HUES6 (cell line): Measurements from ENCODE around the gene ATG4C.
"Not testable (repeated sequence)": the region's sequence is repeated elsewhere in the genome, so short reads cannot be mapped to it uniquely, and the experiment has no call there.

ENCODE experiments used
- H3K27ac ChIP-seq: 2 replicates; pipeline ENCODE4 v1.7.0; 2013; ENCODE audit warnings: low read depth, mild to moderate bottlenecking, low read length, inconsistent platforms
- H3K27me3 ChIP-seq: 2 replicates; pipeline ENCODE4 v1.6.1; 2013; ENCODE audit warnings: low read length; ENCODE audit not compliant: control insufficient read depth, insufficient read depth
- H3K36me3 ChIP-seq: 2 replicates; pipeline ENCODE4 v1.6.1; 2013; ENCODE audit warnings: low read length; ENCODE audit not compliant: control insufficient read depth, insufficient read depth
- H3K4me1 ChIP-seq: 2 replicates; pipeline ENCODE4 v1.6.1; 2013; ENCODE audit warnings: low read length; ENCODE audit not compliant: control insufficient read depth, insufficient read depth
- H3K4me3 ChIP-seq: 2 replicates; pipeline ENCODE4 v1.5.1; 2013; ENCODE audit warnings: low read depth, low read length
- H3K9ac ChIP-seq: one replicate; pipeline ENCODE4 v1.6.1; 2013; ENCODE audit warnings: mild to moderate bottlenecking, low read length
- H3K9me3 ChIP-seq: 2 replicates; pipeline ENCODE4 v1.6.1; 2013; ENCODE audit warnings: low read depth, low read length; ENCODE audit not compliant: control insufficient read depth, insufficient read depth

Gene ATG4C

GRCh38 chr1:62783736-62784508 lies at the start of gene ATG4C:
Gene ATG4C, plus strand, starts transcription at chr1:62784132. Its CDS starts 19,655 bp downstream, at chr1:62803787.
- H3K27ac ChIP-seq, result peak within 1 kb of the TSS; percentile 66; the same call in 1 of the 2 replicates
- no peaks in the 10 kb centered on the region for H3K4me1 ChIP-seq
- H3K4me3 ChIP-seq, result peak within 1 kb of the TSS; percentile 97
- no peaks in the 10 kb centered on the region for H3K9me3 ChIP-seq
- peak within 1 kb of the TSS; percentile 89 for H3K9ac ChIP-seq
- no peaks in the 10 kb centered on the region for H3K27me3 ChIP-seq
- H3K36me3 ChIP-seq, result no peaks in the 10 kb centered on the region

DNA sequence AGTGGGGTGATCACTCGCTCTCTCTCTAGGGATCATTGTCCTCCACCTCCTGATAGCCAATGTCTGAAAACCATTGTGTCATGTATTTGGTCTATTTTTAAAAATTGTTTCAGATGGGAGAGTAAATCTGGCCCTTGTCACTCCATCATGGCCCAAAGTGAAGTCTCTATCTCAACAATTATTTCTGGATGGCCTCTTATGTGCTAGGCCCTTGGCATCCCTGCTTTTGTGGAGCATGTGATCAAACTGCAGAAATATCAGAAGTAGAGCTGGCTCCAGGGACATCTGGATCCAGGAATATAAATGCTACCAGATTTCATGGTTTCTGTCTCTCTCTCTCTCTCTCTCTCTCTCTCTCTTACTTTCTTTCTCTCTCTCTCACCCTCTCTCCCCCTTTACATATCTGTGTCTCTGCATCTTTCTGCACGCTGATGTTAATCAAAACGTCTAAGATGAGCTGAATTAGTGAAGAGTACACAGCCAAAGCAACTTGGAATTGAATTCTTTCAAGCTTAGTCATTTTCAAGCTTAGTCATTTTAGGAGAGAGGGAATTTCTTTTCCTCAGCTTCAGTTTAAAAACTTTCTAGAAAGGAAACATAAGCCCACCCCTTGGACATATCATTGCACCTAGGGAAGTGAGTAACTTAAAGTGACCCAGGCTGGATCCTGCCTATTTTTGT lies 48.3 kb upstream of the ATG4C start:
- no peaks in the 10 kb centered on the region for H3K36me3 ChIP-seq
- H3K9me3 ChIP-seq, result no peaks in the 10 kb centered on the region
- peaks cover 5% of the 10 kb centered on the region; the same call in 1 of the 2 replicates for H3K4me1 ChIP-seq
- no peak overlapping the region for H3K9ac ChIP-seq
- no peak overlapping the region for H3K27ac ChIP-seq
- no peaks in the 10 kb centered on the region for H3K27me3 ChIP-seq
- H3K4me3 ChIP-seq, result no peak overlapping the region

DNA sequence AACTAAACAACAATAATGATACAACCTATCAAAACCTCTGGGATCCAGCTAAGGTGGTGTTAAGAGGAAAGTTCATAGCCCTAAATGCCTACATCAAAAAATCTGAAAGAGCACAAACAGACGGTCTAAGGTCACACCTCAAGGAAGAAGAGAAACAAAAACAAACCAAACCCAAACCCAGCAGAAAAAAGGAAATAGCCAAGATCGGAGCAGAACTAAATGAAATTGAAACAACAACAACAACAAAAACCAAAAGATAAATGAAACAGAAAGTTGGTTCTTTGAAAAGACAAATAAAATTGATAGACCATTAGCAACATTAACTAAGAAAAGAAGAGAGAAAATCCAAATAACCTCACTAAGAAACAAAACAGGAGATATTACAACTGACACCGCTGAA lies 43.2 kb upstream of the ATG4C start:
- H3K9ac ChIP-seq, H3K27ac ChIP-seq, H3K36me3 ChIP-seq, H3K9me3 ChIP-seq, H3K4me3 ChIP-seq, H3K4me1 ChIP-seq, H3K27me3 ChIP-seq: not testable (repeated sequence)

GRCh38 chr1:62744611-62745577 lies 39.0 kb upstream of the ATG4C start:
- Histone ChIP-seq H3K9me3 (peaks cover 5% of the 10 kb centered on the region), H3K4me1 (no peaks in the 10 kb centered on the region), H3K27me3 (no peaks in the 10 kb centered on the region), H3K9ac (no peak overlapping the region), H3K36me3 (no peaks in the 10 kb centered on the region), H3K27ac (no peak overlapping the region), H3K4me3 (no peak overlapping the region)

DNA sequence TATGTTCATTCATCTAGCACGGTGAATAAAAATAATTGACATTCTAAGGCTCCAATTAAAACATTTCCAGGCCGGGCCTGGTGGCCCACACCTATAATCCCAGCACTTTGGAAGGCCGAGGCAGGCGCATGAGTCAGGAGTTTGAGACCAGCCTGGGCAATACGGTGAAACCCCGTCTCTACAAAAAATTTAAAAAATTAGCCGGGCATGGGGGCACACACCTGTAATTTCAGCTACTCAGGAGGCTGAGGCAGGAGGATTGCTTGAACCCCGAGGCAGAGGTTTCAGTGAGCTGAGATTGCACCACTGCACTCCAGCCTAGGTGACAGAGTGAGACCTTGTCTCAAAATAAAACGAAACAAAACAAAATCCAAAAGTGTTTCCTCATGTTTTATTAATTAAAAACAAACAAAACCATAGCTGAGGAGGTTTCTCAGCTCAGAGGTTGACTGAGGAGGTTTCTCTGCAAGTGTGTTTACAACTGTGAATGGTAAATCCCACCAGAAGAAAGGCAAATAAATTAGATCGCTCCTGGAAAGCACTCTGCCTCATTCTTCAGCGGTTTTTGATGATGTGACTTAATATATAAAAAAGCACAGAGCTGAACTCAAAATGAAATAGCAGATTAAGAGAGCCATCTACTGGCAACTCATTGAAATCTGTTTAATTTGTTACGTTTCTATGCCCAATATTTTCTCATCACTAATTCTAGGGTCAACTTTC lies 37.7 kb upstream of the ATG4C start:
- Histone ChIP-seq H3K4me1 (no peaks in the 10 kb centered on the region), H3K27ac (no peak overlapping the region), H3K9me3 (peaks cover 7% of the 10 kb centered on the region), H3K9ac (no peak overlapping the region), H3K4me3 (no peak overlapping the region), H3K27me3 (no peaks in the 10 kb centered on the region), H3K36me3 (no peaks in the 10 kb centered on the region)

- Histone ChIP-seq H3K27ac (no peak overlapping the region), H3K36me3 (no peaks in the 10 kb centered on the region), H3K4me1 (no peaks in the 10 kb centered on the region), H3K4me3 (no peak overlapping the region), H3K9ac (no peak overlapping the region), H3K9me3 (peaks cover 7% of the 10 kb centered on the region), H3K27me3 (no peaks in the 10 kb centered on the region)
Measured at GRCh38 chr1:62746809-62747138, 37.2 kb upstream of the ATG4C start.

- Histone ChIP-seq H3K36me3 (no peaks in the 10 kb centered on the region), H3K9ac (no peak overlapping the region), H3K27me3 (no peaks in the 10 kb centered on the region), H3K27ac (no peak overlapping the region), H3K4me3 (no peak overlapping the region), H3K9me3 (peaks cover 12% of the 10 kb centered on the region), H3K4me1 (no peaks in the 10 kb centered on the region; the same call in none of the 2 replicates)
Measured at GRCh38 chr1:62753031-62753965, 30.6 kb upstream of the ATG4C start.

GRCh38 chr1:62754938-62755337 lies 29.0 kb upstream of the ATG4C start:
- H3K9ac ChIP-seq, result peak overlapping the region; percentile 61
- not testable (repeated sequence) for H3K27me3 ChIP-seq, H3K4me1 ChIP-seq, H3K36me3 ChIP-seq, H3K9me3 ChIP-seq
- H3K27ac ChIP-seq, result peak overlapping the region; percentile 9; the same call in 1 of the 2 replicates
- peak overlapping the region; percentile 57; the same call in 1 of the 2 replicates for H3K4me3 ChIP-seq

DNA sequence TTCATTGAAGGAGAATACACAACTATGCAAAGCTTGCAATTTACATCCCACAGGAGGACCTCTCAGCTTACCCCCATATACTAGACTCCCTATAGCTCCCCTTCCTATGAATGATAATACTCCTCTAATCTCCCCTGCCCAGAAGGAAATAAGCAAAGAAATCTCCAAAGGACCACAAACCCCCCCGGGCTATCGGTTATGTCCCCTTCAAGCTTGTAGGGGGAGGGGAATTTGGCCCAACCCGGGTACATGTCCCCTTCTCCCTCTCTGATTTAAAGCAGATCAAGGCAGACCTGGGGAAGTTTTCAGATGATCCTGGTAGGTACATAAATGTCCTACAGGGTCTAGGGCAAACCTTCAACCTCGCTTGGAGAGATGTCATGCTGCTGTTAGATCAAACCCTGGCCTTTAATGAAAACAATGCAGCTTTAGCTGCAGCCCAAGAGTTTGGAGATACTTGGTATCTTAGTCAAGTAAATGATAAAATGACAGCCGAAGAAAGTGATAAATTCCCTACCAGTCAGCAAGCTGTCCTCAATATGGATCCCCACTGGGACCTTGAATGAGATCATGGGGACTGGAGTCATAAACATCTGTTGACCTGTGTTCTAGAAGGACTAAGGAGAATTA lies 27.6 kb upstream of the ATG4C start:
- H3K27ac ChIP-seq, H3K36me3 ChIP-seq, H3K4me1 ChIP-seq, H3K27me3 ChIP-seq: not testable (repeated sequence)
- H3K9ac ChIP-seq, result peak overlapping the region; percentile 1
- peak overlapping the region; percentile 57; the same call in 1 of the 2 replicates for H3K4me3 ChIP-seq
- H3K9me3 ChIP-seq, result peaks cover 12% of the 10 kb centered on the region
